ENCODE measurements around the gene POLR3H. TPM values are rescaled to one million over a fixed set of nuclear protein-coding genes. Genes with fewer than 3 reads are reported as not detected.

POLR3H gene
- total RNA-seq, 1 donor from 2014 or later: 39.0 TPM

- intact Hi-C loops (cut with DNase I): no loop called here
- no peak for DNase-seq
- Histone ChIP-seq H3K4me3 (no peak overlapping the region), H3K27me3 (ENCODE audit: low read depth) (no peaks in the 10 kb centered on the region), H3K27ac (no peak overlapping the region), H3K4me1 (no peaks in the 10 kb centered on the region), H3K36me3 (peaks cover 71% of the 10 kb centered on the region), H3K9me3 (no peaks in the 10 kb centered on the region)
- no peak for TF ChIP-seq CTCF (IDR thresholded peaks at IDR 0.05)
- ATAC-seq: no peak
These were observed 39.9 kb downstream of the POLR3H start for GRCh38 chr22:41504397-41504796.

GRCh38 chr22:41501209-41501608 is 43.1 kb downstream of the POLR3H start:
- Histone ChIP-seq H3K36me3 (peaks cover 52% of the 10 kb centered on the region), H3K9me3 (no peaks in the 10 kb centered on the region), H3K27me3 (ENCODE audit: low read depth) (no peaks in the 10 kb centered on the region), H3K4me1 (no peaks in the 10 kb centered on the region), H3K27ac (no peak overlapping the region), H3K4me3 (no peak overlapping the region)
- TF ChIP-seq CTCF (IDR thresholded peaks at IDR 0.05): no peak
- intact Hi-C loops (cut with DNase I): no loop called here
- ATAC-seq: peak; percentile 37 to 47
- no peak for DNase-seq

- H3K4me1 ChIP-seq: no peaks in the 10 kb centered on the region
- H3K9me3 ChIP-seq: no peaks in the 10 kb centered on the region
- TF ChIP-seq CTCF (IDR thresholded peaks at IDR 0.05): no peak
- H3K27me3 ChIP-seq (ENCODE audit: low read depth): no peaks in the 10 kb centered on the region
- DNase-seq (no peak), ATAC-seq (no peak)
- H3K27ac ChIP-seq: no peak overlapping the region
- intact Hi-C loops (cut with DNase I): no loop called here
- peaks cover 59% of the 10 kb centered on the region for H3K36me3 ChIP-seq
- H3K4me3 ChIP-seq: no peak overlapping the region
These were observed 44.0 kb downstream of the POLR3H start for GRCh38 chr22:41500303-41500702.

- intact Hi-C loops (cut with DNase I): no loop called here
- Histone ChIP-seq H3K4me1 (no peaks in the 10 kb centered on the region), H3K27me3 (ENCODE audit: low read depth) (no peaks in the 10 kb centered on the region), H3K4me3 (no peak overlapping the region), H3K27ac (no peak overlapping the region), H3K9me3 (no peaks in the 10 kb centered on the region), H3K36me3 (peaks cover 59% of the 10 kb centered on the region)
- no peak for TF ChIP-seq CTCF (IDR thresholded peaks at IDR 0.05)
- ATAC-seq (no peak), DNase-seq (no peak)
These were observed 44.5 kb downstream of the POLR3H start for GRCh38 chr22:41499624-41500280.

GRCh38 chr22:41498303-41498835 is 45.9 kb downstream of the POLR3H start:
- H3K4me1 ChIP-seq: no peaks in the 10 kb centered on the region

More at GRCh38 chr22:41498303-41498835, 45.9 kb downstream of the POLR3H start:
- Histone ChIP-seq H3K27ac (no peak overlapping the region), H3K27me3 (ENCODE audit: low read depth) (no peaks in the 10 kb centered on the region), H3K4me3 (no peak overlapping the region), H3K9me3 (no peaks in the 10 kb centered on the region), H3K36me3 (peaks cover 52% of the 10 kb centered on the region)
- intact Hi-C loops (cut with DNase I): no loop called here
- DNase-seq: no peak
- TF ChIP-seq CTCF (IDR thresholded peaks at IDR 0.05): no peak
- ATAC-seq: no peak
